RPMI8226 (cell line): ENCODE results near the gene STXBP1.

Experiments
- DNase-seq: peaks from one replicate; pipeline ENCODE4 v3.0.0-alpha.2; 2015

Gene STXBP1

GRCh38 chr9:127694890-127695720, 83.0 kb downstream of the STXBP1 start:
- no peak for DNase-seq

GRCh38 chr9:127697575-127697974, 85.5 kb downstream of the STXBP1 start:
- no peak for DNase-seq

- no peak for DNase-seq
Observed at GRCh38 chr9:127698386-127698785, 86.3 kb downstream of the STXBP1 start.

GRCh38 chr9:127698985-127699670, 87.1 kb downstream of the STXBP1 start:
- DNase-seq, result peak; percentile 85

GRCh38 chr9:127700140-127700539, 88.1 kb downstream of the STXBP1 start:
- DNase-seq, result no peak

- no peak for DNase-seq
Observed at GRCh38 chr9:127700594-127701255, 88.6 kb downstream of the STXBP1 start.

- no peak for DNase-seq
Observed at GRCh38 chr9:127703289-127703946, 91.3 kb downstream of the STXBP1 start.

GRCh38 chr9:127705577-127706379, 93.7 kb downstream of the STXBP1 start:
- DNase-seq, result no peak

GRCh38 chr9:127706836-127707241, 94.8 kb downstream of the STXBP1 start, which contains the start of gene CFAP157:
TSS of gene CFAP157 (plus strand) at chr9:127706988. CDS start at chr9:127707032, 44 bp downstream.
- DNase-seq, result no peak

GRCh38 chr9:127707766-127708165, 95.7 kb downstream of the STXBP1 start:
- peak; percentile 64 for DNase-seq

GRCh38 chr9:127708952-127709587, 97.0 kb downstream of the STXBP1 start:
- DNase-seq, result no peak

GRCh38 chr9:127710204-127710783, 98.2 kb downstream of the STXBP1 start:
- DNase-seq, result no peak

GRCh38 chr9:127711226-127711701, 99.2 kb downstream of the STXBP1 start:
- no peak for DNase-seq

- no peak for DNase-seq
Observed at GRCh38 chr9:127711831-127712274, 99.8 kb downstream of the STXBP1 start.

- no peak for DNase-seq
Observed at GRCh38 chr9:127712371-127712770, 100.3 kb downstream of the STXBP1 start.

- no peak for DNase-seq
Observed at GRCh38 chr9:127712867-127713266, 100.8 kb downstream of the STXBP1 start.

- no peak for DNase-seq
Observed at GRCh38 chr9:127714020-127714750, 102.1 kb downstream of the STXBP1 start.

GRCh38 chr9:127714951-127715469, 102.9 kb downstream of the STXBP1 start:
- DNase-seq, result peak; percentile 49

GRCh38 chr9:127715470-127716337, 103.6 kb downstream of the STXBP1 start, which contains the start of the genes PTRH1 and TTC16:
TSS of gene PTRH1 (minus strand) at chr9:127715663. CDS start at chr9:127715639, 24 bp downstream.
TSS of gene TTC16 (plus strand) at chr9:127716079. CDS start at chr9:127716146, 67 bp downstream.
- peak; percentile 99 for DNase-seq
